Hepatocyte (in vitro differentiated cells): Measurements from ENCODE around the gene KDM2A. TPM values are rescaled to one million over a fixed set of nuclear protein-coding genes. Genes with fewer than 3 reads are reported as not detected.

Source experiments
- DNase-seq: peaks from one replicate; pipeline ENCODE4 v3.0.0-alpha.2; 2016; ENCODE audit warnings: low spot score
- H2AFZ ChIP-seq: fragments of 200-600 bp; sonication (generic); 2 replicates; pipeline ENCODE4 v1.6.0; 2016; ENCODE audit warnings: antibody characterized with exemption, mild to moderate bottlenecking
- H3K27ac ChIP-seq: fragments of 200-600 bp; sonication (generic); 2 replicates; pipeline ENCODE4 v1.5.1; 2016; ENCODE audit warnings: mild to moderate bottlenecking
- H3K27me3 ChIP-seq: fragments of 200-600 bp; sonication (generic); 2 replicates; pipeline ENCODE4 v1.6.1; 2016
- H3K36me3 ChIP-seq: fragments of 200-600 bp; sonication (generic); replicated peaks from 2 replicates; pipeline ENCODE4 v1.5.1; 2016; ENCODE audit warnings: low read depth; ENCODE audit not compliant: insufficient read depth
- H3K4me1 ChIP-seq: fragments of 200-600 bp; sonication (generic); 2 replicates; pipeline ENCODE4 v1.5.1; 2016; ENCODE audit warnings: mild to moderate bottlenecking, moderate library complexity; ENCODE audit not compliant: insufficient read depth
- H3K4me2 ChIP-seq: fragments of 200-600 bp; sonication (generic); 2 replicates; pipeline ENCODE4 v1.6.0; 2016
- H3K4me3 ChIP-seq: fragments of 200-600 bp; sonication (generic); 2 replicates; pipeline ENCODE4 v1.5.1; 2016; ENCODE audit warnings: mild to moderate bottlenecking
- H3K79me2 ChIP-seq: fragments of 200-600 bp; sonication (generic); 2 replicates; pipeline ENCODE4 v1.6.0; 2017; ENCODE audit warnings: mild to moderate bottlenecking
- H3K9me2 ChIP-seq: fragments of 200-600 bp; sonication (generic); replicated peaks from 2 replicates; pipeline ENCODE4 v1.6.0; 2017; ENCODE audit warnings: mild to moderate bottlenecking; ENCODE audit not compliant: insufficient read depth
- H3K9me3 ChIP-seq: fragments of 200-600 bp; sonication (generic); 2 replicates; pipeline ENCODE4 v1.5.1; 2016; ENCODE audit warnings: low read depth, mild to moderate bottlenecking
- H4K20me1 ChIP-seq: fragments of 200-600 bp; sonication (generic); 2 replicates; pipeline ENCODE4 v1.6.0; 2016; ENCODE audit warnings: mild to moderate bottlenecking; ENCODE audit not compliant: insufficient read depth, poor library complexity, severe bottlenecking
- CTCF ChIP-seq: fragments of 200-600 bp; sonication (generic); IDR thresholded peaks from 2 replicates; pipeline ENCODE4 v1.5.1; 2016; ENCODE audit warnings: antibody characterized with exemption, mild to moderate bottlenecking; ENCODE audit not compliant: poor library complexity
- EZH2 ChIP-seq: fragments of 200-600 bp; sonication (generic); IDR thresholded peaks from 2 replicates; pipeline ENCODE4 v1.6.1; 2016; ENCODE audit warnings: antibody characterized with exemption, mild to moderate bottlenecking, borderline replicate concordance
- EZH2phosphoT487 ChIP-seq: fragments of 200-600 bp; sonication (generic); IDR thresholded peaks from one replicate; pipeline ENCODE4 v1.6.1; 2018; ENCODE audit warnings: antibody characterized with exemption, mild to moderate bottlenecking, low read depth, moderate library complexity; ENCODE audit not compliant: unreplicated experiment, severe bottlenecking
- WGBS: methylation state at CpG from one replicate; pipeline ENCODE4 v1.1.6; 2016; ENCODE audit warnings: low lambda C conversion rate; ENCODE audit errors: missing lambda C conversion rate; 5-methylcytosine and 5-hydroxymethylcytosine counted together
- polyA plus RNA-seq: library from polyadenylated mRNA; unstranded; fragments of >200 nt; fragmentation: Nextera tagmentation; extraction: Ambion mirVana; gene quantifications from 2 replicates; pipeline ENCODE4 v1.2.1, GENCODE V29; 2016
- total RNA-seq: library from RNA; depleted of rRNA; stranded (reverse); fragments of >200 nt; gene quantifications from 2 replicates; pipeline ENCODE4 v1.2.3, GENCODE V29; 2014

The KDM2A gene
- total and polyA plus RNA-seq, 2 experiments from 2014 or later, result 18.7 to 51.2 TPM

- Histone ChIP-seq H3K9me3 (no peaks in the 10 kb centered on the region), H2AFZ (peak overlapping the region; percentile 89), H3K27ac (peak overlapping the region; percentile 92), H3K79me2 (peaks cover 15% of the 10 kb centered on the region), H3K9me2 (no peaks in the 10 kb centered on the region), H4K20me1 (no peaks in the 10 kb centered on the region), H3K27me3 (no peaks in the 10 kb centered on the region), H3K4me1 (peaks cover 23% of the 10 kb centered on the region), H3K4me3 (peak overlapping the region; percentile 90), H3K4me2 (peak overlapping the region; percentile 100), H3K36me3 (no peaks in the 10 kb centered on the region)
- peak; percentile 63 for DNase-seq
- TF ChIP-seq EZH2phosphoT487 (no peak), EZH2 (no peak), CTCF (no peak)
- WGBS, result 3% methylated on average over 22 of the region's 43 CpGs
Observed at GRCh38 chr11:67303835-67304411, 184.9 kb downstream of the KDM2A start.

GRCh38 chr11:67304511-67305113 lies 185.5 kb downstream of the KDM2A start:
- Histone ChIP-seq H3K27ac (peak overlapping the region; percentile 92), H3K4me2 (peak overlapping the region; percentile 100), H4K20me1 (no peaks in the 10 kb centered on the region), H3K79me2 (peaks cover 15% of the 10 kb centered on the region), H3K9me3 (no peaks in the 10 kb centered on the region), H3K36me3 (no peaks in the 10 kb centered on the region), H3K27me3 (no peaks in the 10 kb centered on the region), H2AFZ (no peak overlapping the region), H3K4me1 (peaks cover 23% of the 10 kb centered on the region), H3K9me2 (no peaks in the 10 kb centered on the region), H3K4me3 (no peak overlapping the region)
- no peak for TF ChIP-seq EZH2
- no peak for TF ChIP-seq CTCF
- TF ChIP-seq EZH2phosphoT487, result no peak
- WGBS, result 81% methylated on average over 14 of the region's 14 CpGs
- DNase-seq, result peak; percentile 5

GRCh38 chr11:67306769-67307544 lies 187.9 kb downstream of the KDM2A start:
- Histone ChIP-seq H3K9me2 (no peaks in the 10 kb centered on the region), H3K36me3 (no peaks in the 10 kb centered on the region), H3K27ac (no peak overlapping the region), H3K27me3 (no peaks in the 10 kb centered on the region), H3K4me1 (peaks cover 22% of the 10 kb centered on the region), H4K20me1 (no peaks in the 10 kb centered on the region), H3K9me3 (no peaks in the 10 kb centered on the region), H3K4me2 (no peak overlapping the region), H2AFZ (no peak overlapping the region), H3K79me2 (peaks cover 15% of the 10 kb centered on the region), H3K4me3 (no peak overlapping the region)
- DNase-seq, result no peak
- 95% methylated on average over 19 of the region's 19 CpGs for WGBS
- no peak for TF ChIP-seq EZH2
- no peak for TF ChIP-seq EZH2phosphoT487
- TF ChIP-seq CTCF, result no peak
